ENCODE results near the gene EDNRA.

EDNRA gene

DNA sequence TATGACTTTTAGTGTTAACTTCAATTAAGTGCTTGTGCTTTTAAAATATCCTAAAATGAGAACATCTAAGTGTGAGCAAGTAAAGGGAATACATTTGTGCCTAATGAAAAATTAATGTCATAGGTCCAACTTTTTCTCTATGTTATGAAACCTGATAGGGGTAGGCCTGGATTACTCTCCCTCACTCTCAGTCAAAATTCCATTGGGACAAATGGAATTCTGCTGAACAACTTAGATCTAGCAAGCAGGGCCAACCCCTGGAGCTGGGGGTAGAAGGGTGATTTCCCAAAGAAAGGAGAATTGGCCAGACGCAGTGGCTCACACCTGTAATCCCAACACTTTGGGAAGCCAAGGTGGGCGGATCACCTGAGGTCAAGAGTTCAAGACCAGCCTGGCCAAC is 67.4 kb downstream of the EDNRA start:
- TF ChIP-seq YY1 (IDR thresholded peaks at IDR 0.05; ENCODE audit: insufficient read depth, insufficient read length) = no peak
- TF ChIP-seq ZNF274 (IDR thresholded peaks at IDR 0.05; ENCODE audit: low read depth, low read length) = no peak
- no peak for TF ChIP-seq SUZ12 (IDR thresholded peaks at IDR 0.05; ENCODE audit: extremely low read depth, insufficient read depth, insufficient read length)
- H3K4me3 ChIP-seq (ENCODE audit: insufficient read length, low read depth) = no peak overlapping the region
- no peaks in the 10 kb centered on the region for H3K27me3 ChIP-seq (ENCODE audit: insufficient read depth, insufficient read length)
- no peak overlapping the region for H3K9ac ChIP-seq (ENCODE audit: insufficient read length, low read depth)
- DNase-seq (ENCODE audit: low read depth, low spot score) = no peak
- H3K36me3 ChIP-seq (ENCODE audit: insufficient read depth, insufficient read length, low read length) = no peaks in the 10 kb centered on the region
- peaks cover 16% of the 10 kb centered on the region; the same call in 1 of the 2 replicates for H3K9me3 ChIP-seq (ENCODE audit: insufficient read depth, low read length)
- no peaks in the 10 kb centered on the region for H3K4me1 ChIP-seq (ENCODE audit: insufficient read depth, insufficient read length)

- Histone ChIP-seq H3K9ac (ENCODE audit: insufficient read length, low read depth) (no peak overlapping the region), H3K27me3 (ENCODE audit: insufficient read depth, insufficient read length) (no peaks in the 10 kb centered on the region), H3K4me3 (ENCODE audit: insufficient read length, low read depth) (no peak overlapping the region), H3K36me3 (ENCODE audit: insufficient read depth, insufficient read length, low read length) (no peaks in the 10 kb centered on the region), H3K4me1 (ENCODE audit: insufficient read depth, insufficient read length) (no peaks in the 10 kb centered on the region), H3K9me3 (ENCODE audit: insufficient read depth, low read length) (peaks cover 22% of the 10 kb centered on the region; the same call in 1 of the 2 replicates)
- no peak for DNase-seq (ENCODE audit: low read depth, low spot score)
- TF ChIP-seq SUZ12 (IDR thresholded peaks at IDR 0.05; ENCODE audit: extremely low read depth, insufficient read depth, insufficient read length) = no peak
- TF ChIP-seq YY1 (IDR thresholded peaks at IDR 0.05; ENCODE audit: insufficient read depth, insufficient read length) = no peak
- TF ChIP-seq ZNF274 (IDR thresholded peaks at IDR 0.05; ENCODE audit: low read depth, low read length) = no peak
Measured at GRCh38 chr4:147550626-147551246, 69.8 kb downstream of the EDNRA start.

DNA sequence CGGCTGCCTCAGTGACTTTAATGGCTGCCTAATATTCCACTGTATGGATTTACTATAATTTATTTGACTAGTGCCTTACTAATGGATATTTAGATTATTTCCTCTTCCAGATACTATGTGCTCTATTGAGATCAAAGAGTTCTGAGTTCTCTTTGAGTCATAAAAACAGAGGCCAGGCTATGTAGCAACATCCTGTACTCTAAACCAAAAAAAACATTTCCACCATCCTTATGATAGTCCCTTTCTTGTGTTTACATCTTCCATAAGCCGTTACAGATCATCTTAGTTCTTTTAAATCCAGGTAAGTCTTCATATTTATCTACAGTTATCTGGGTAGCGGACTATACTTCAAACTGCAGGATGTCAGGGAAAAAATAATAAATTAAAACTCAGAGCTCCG is 79.7 kb downstream of the EDNRA start:
- no peaks in the 10 kb centered on the region for H3K27me3 ChIP-seq (ENCODE audit: insufficient read depth, insufficient read length)
- DNase-seq (ENCODE audit: low read depth, low spot score) = no peak
- no peaks in the 10 kb centered on the region for H3K4me1 ChIP-seq (ENCODE audit: insufficient read depth, insufficient read length)
- no peak for TF ChIP-seq SUZ12 (IDR thresholded peaks at IDR 0.05; ENCODE audit: extremely low read depth, insufficient read depth, insufficient read length)
- no peak overlapping the region for H3K9ac ChIP-seq (ENCODE audit: insufficient read length, low read depth)
- H3K36me3 ChIP-seq (ENCODE audit: insufficient read depth, insufficient read length, low read length) = no peaks in the 10 kb centered on the region
- no peak overlapping the region for H3K4me3 ChIP-seq (ENCODE audit: insufficient read length, low read depth)
- no peaks in the 10 kb centered on the region for H3K9me3 ChIP-seq (ENCODE audit: insufficient read depth, low read length)

DNA sequence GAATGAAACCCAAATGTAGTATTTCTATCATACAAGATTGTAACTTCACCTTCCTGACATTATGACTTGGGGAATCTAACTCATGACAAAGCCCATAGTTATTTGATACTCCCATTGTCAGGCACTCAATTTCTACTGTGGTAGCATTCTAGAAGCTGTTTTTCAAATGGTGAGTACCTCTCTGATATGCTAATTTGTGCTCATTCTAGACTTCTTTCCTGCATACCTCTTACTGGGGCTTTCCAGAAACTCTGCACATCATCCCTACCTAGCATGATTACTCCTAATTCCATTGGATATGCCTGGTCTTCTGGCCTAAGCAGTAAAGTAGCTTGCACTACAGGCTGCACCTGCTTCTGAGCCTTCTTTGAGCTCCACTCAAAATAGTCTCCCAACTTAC is 85.9 kb downstream of the EDNRA start:
- H3K9me3 ChIP-seq (ENCODE audit: insufficient read depth, low read length) = 0 out of 2 replicates have a peak, but pooled peaks cover 8% of the 10 kb centered on the region
- TF ChIP-seq ZNF274 (IDR thresholded peaks at IDR 0.05; ENCODE audit: low read depth, low read length) = no peak
- no peak for TF ChIP-seq YY1 (IDR thresholded peaks at IDR 0.05; ENCODE audit: insufficient read depth, insufficient read length)
- no peak for TF ChIP-seq SUZ12 (IDR thresholded peaks at IDR 0.05; ENCODE audit: extremely low read depth, insufficient read depth, insufficient read length)
- no peak overlapping the region for H3K4me3 ChIP-seq (ENCODE audit: insufficient read length, low read depth)
- no peak overlapping the region for H3K9ac ChIP-seq (ENCODE audit: insufficient read length, low read depth)
- DNase-seq (ENCODE audit: low read depth, low spot score) = no peak
- H3K36me3 ChIP-seq (ENCODE audit: insufficient read depth, insufficient read length, low read length) = no peaks in the 10 kb centered on the region
- H3K27me3 ChIP-seq (ENCODE audit: insufficient read depth, insufficient read length) = no peaks in the 10 kb centered on the region
- no peaks in the 10 kb centered on the region for H3K4me1 ChIP-seq (ENCODE audit: insufficient read depth, insufficient read length)

- no peak for TF ChIP-seq SUZ12 (IDR thresholded peaks at IDR 0.05; ENCODE audit: extremely low read depth, insufficient read depth, insufficient read length)
- TF ChIP-seq YY1 (IDR thresholded peaks at IDR 0.05; ENCODE audit: insufficient read depth, insufficient read length) = no peak
- no peak for TF ChIP-seq ZNF274 (IDR thresholded peaks at IDR 0.05; ENCODE audit: low read depth, low read length)
- Histone ChIP-seq H3K9ac (ENCODE audit: insufficient read length, low read depth) (no peak overlapping the region), H3K27me3 (ENCODE audit: insufficient read depth, insufficient read length) (no peaks in the 10 kb centered on the region), H3K4me1 (ENCODE audit: insufficient read depth, insufficient read length) (no peaks in the 10 kb centered on the region), H3K4me3 (ENCODE audit: insufficient read length, low read depth) (no peak overlapping the region), H3K9me3 (ENCODE audit: insufficient read depth, low read length) (0 out of 2 replicates have a peak, but pooled peaks cover 8% of the 10 kb centered on the region), H3K36me3 (ENCODE audit: insufficient read depth, insufficient read length, low read length) (no peaks in the 10 kb centered on the region)
- DNase-seq (ENCODE audit: low read depth, low spot score) = no peak
Measured at GRCh38 chr4:147567276-147567675, 86.4 kb downstream of the EDNRA start.

- DNase-seq (ENCODE audit: low read depth, low spot score) = no peak
- 0 out of 2 replicates have a peak, but pooled peaks cover 8% of the 10 kb centered on the region for H3K9me3 ChIP-seq (ENCODE audit: insufficient read depth, low read length)
- H3K4me3 ChIP-seq (ENCODE audit: insufficient read length, low read depth) = no peak overlapping the region
- no peaks in the 10 kb centered on the region for H3K27me3 ChIP-seq (ENCODE audit: insufficient read depth, insufficient read length)
- H3K9ac ChIP-seq (ENCODE audit: insufficient read length, low read depth) = no peak overlapping the region
- no peaks in the 10 kb centered on the region for H3K36me3 ChIP-seq (ENCODE audit: insufficient read depth, insufficient read length, low read length)
- TF ChIP-seq ZNF274 (IDR thresholded peaks at IDR 0.05; ENCODE audit: low read depth, low read length) (no peak), YY1 (IDR thresholded peaks at IDR 0.05; ENCODE audit: insufficient read depth, insufficient read length) (no peak)
- H3K4me1 ChIP-seq (ENCODE audit: insufficient read depth, insufficient read length) = no peaks in the 10 kb centered on the region
Measured at GRCh38 chr4:147570616-147571015, 89.7 kb downstream of the EDNRA start.

- Histone ChIP-seq H3K9ac (ENCODE audit: insufficient read length, low read depth) (no peak overlapping the region), H3K4me3 (ENCODE audit: insufficient read length, low read depth) (no peak overlapping the region), H3K36me3 (ENCODE audit: insufficient read depth, insufficient read length, low read length) (no peaks in the 10 kb centered on the region), H3K4me1 (ENCODE audit: insufficient read depth, insufficient read length) (no peaks in the 10 kb centered on the region), H3K9me3 (ENCODE audit: insufficient read depth, low read length) (0 out of 2 replicates have a peak, but pooled peaks cover 2% of the 10 kb centered on the region), H3K27me3 (ENCODE audit: insufficient read depth, insufficient read length) (no peaks in the 10 kb centered on the region)
- DNase-seq (ENCODE audit: low read depth, low spot score) = no peak
- TF ChIP-seq ZNF274 (IDR thresholded peaks at IDR 0.05; ENCODE audit: low read depth, low read length) (no peak), YY1 (IDR thresholded peaks at IDR 0.05; ENCODE audit: insufficient read depth, insufficient read length) (no peak), SUZ12 (IDR thresholded peaks at IDR 0.05; ENCODE audit: extremely low read depth, insufficient read depth, insufficient read length) (no peak)
Measured at GRCh38 chr4:147571036-147571770, 90.3 kb downstream of the EDNRA start.

All from NT2/D1 (cell line).